GM10266 (cell line): ENCODE results near the gene CFAP45.
"Not testable (repeated sequence)": the region's sequence is repeated elsewhere in the genome, so short reads cannot be mapped to it uniquely, and the experiment has no call there.

Source experiments
- DNase-seq: peaks from one replicate; pipeline ENCODE4 v3.0.0; 2012; ENCODE audit errors: extremely low spot score
- CTCF ChIP-seq: IDR thresholded peaks from 2 replicates; pipeline ENCODE4 v1.5.1; 2012; ENCODE audit warnings: mild to moderate bottlenecking, low read depth; ENCODE audit not compliant: control insufficient read depth, insufficient read depth; ENCODE audit errors: missing control alignments

Gene CFAP45

GRCh38 chr1:159911326-159912070 is 11.5 kb upstream of the CFAP45 start:
- no peak for DNase-seq

GRCh38 chr1:159908031-159908940 is 8.3 kb upstream of the CFAP45 start:
- no peak for DNase-seq
- no peak for TF ChIP-seq CTCF

More at GRCh38 chr1:159911326-159912070, 11.5 kb upstream of the CFAP45 start:
- TF ChIP-seq CTCF, result no peak

GRCh38 chr1:159906960-159907359 is 7.0 kb upstream of the CFAP45 start:
- no peak for DNase-seq
- no peak for TF ChIP-seq CTCF

- DNase-seq, result not testable (repeated sequence)
Measured at GRCh38 chr1:159904036-159904435, 4.1 kb upstream of the CFAP45 start.

GRCh38 chr1:159902541-159902940 is 2.6 kb upstream of the CFAP45 start:
- no peak for TF ChIP-seq CTCF
- DNase-seq, result no peak

GRCh38 chr1:159900755-159901360 is 893 bp upstream of the CFAP45 start:
- TF ChIP-seq CTCF, result no peak

GRCh38 chr1:159899634-159900033 is 331 bp downstream of the CFAP45 start:
- not testable (repeated sequence) for DNase-seq

More at GRCh38 chr1:159900755-159901360, 893 bp upstream of the CFAP45 start:
- DNase-seq, result no peak

- no peak for DNase-seq
- no peak for TF ChIP-seq CTCF
Measured at GRCh38 chr1:159898527-159898926, 1.4 kb downstream of the CFAP45 start.
